Measurements from ENCODE around the gene ARID5B.

Gene ARID5B

GRCh38 chr10:62115321-62115720 is 213.8 kb downstream of the ARID5B start:
- no peak for DNase-seq

GRCh38 chr10:62115842-62116241 is 214.3 kb downstream of the ARID5B start:
- no peak for DNase-seq

- no peak for DNase-seq
Measured at GRCh38 chr10:62116896-62117295, 215.4 kb downstream of the ARID5B start.

GRCh38 chr10:62121187-62121530 is 219.7 kb downstream of the ARID5B start:
- no peak for DNase-seq

GRCh38 chr10:62127975-62128374 is 226.5 kb downstream of the ARID5B start:
- DNase-seq: no peak

GRCh38 chr10:62130948-62131347 is 229.4 kb downstream of the ARID5B start:
- DNase-seq: no peak

- DNase-seq: no peak
Measured at GRCh38 chr10:62131724-62132123, 230.2 kb downstream of the ARID5B start.

- DNase-seq: no peak
Measured at GRCh38 chr10:62133618-62134017, 232.1 kb downstream of the ARID5B start.

- no peak for DNase-seq
Measured at GRCh38 chr10:62136931-62137330, 235.4 kb downstream of the ARID5B start.

Data from stimulated activated CD4-positive, alpha-beta T cell treated with anti-CD3 and anti-CD28 coated beads, Interleukin-4, amount 100 ng/mL, for 1 hour (primary cell).